HS-27A (cell line): ENCODE data around the gene DEPDC7.
"Not testable (repeated sequence)": the region's sequence is repeated elsewhere in the genome, so short reads cannot be mapped to it uniquely, and the experiment has no call there.

Source experiments
- DNase-seq: peaks from one replicate; pipeline ENCODE4 v3.0.0-alpha.2; 2012; ENCODE audit warnings: low read depth, missing footprints

The DEPDC7 gene

GRCh38 chr11:33025339-33025722 lies 9.7 kb downstream of the DEPDC7 start:
- DNase-seq = no peak

DNA sequence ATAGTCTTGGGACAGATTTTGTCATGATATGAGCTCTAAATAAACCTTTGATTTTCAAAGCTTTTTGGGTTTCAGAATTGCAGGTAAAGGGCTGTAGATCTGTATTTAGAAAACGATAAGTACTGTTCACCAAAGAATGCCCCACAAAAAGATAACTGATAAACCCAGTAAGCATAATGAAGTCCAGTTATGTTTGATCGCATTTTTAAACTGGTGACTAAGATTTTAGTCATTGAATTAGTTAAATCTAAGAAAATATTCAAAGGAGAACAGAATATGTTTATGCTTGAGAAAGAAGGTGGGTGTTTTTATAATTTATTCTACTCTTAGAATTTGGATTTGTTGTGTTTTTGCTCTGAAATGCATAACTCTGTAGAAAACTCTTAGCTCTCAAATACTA lies 11.6 kb downstream of the DEPDC7 start:
- DNase-seq = no peak

GRCh38 chr11:33027846-33028536 lies 12.3 kb downstream of the DEPDC7 start:
- no peak for DNase-seq

GRCh38 chr11:33028537-33028914 lies 12.8 kb downstream of the DEPDC7 start:
- no peak for DNase-seq

DNA sequence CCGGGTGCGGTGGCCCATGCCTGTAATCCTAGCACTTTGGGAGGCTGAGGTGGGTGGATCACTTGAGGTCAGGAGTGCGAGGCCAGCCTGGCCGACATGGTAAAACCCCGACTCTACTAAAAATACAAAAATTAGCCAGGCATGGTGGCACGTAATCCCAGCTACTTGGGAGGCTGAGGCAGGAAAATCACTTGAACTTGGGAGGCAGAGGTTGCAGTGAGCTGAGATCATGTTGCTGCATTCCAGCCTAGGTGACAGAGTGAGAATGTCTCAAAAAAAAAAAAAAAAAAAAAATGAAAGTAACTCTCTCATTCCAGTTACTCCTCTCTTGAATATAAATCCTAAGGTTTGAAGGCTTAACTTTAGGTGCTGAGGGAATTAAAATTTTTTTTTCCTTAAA lies 13.5 kb downstream of the DEPDC7 start:
- DNase-seq = not testable (repeated sequence)

GRCh38 chr11:33033493-33033892 lies 17.8 kb downstream of the DEPDC7 start:
- no peak for DNase-seq

DNA sequence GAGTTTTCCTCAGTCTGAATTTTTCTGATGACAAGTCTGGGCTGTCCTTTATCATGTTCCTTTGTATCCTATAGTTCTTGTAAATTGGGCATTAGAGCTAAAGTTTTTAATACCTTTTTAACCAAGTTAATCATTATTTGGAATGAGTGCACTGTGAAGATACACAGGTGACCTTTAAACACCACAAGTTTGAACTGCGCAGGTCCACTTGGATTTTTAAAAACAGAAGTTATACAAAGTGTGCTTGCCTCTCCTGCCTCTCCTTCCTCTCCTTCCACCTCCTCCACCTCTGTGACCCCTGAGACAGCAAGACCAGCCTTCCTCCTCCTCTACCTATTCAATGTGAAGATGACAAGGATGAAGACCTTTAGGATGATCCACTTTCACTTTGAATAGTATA lies 19.3 kb downstream of the DEPDC7 start:
- DNase-seq = no peak

DNA sequence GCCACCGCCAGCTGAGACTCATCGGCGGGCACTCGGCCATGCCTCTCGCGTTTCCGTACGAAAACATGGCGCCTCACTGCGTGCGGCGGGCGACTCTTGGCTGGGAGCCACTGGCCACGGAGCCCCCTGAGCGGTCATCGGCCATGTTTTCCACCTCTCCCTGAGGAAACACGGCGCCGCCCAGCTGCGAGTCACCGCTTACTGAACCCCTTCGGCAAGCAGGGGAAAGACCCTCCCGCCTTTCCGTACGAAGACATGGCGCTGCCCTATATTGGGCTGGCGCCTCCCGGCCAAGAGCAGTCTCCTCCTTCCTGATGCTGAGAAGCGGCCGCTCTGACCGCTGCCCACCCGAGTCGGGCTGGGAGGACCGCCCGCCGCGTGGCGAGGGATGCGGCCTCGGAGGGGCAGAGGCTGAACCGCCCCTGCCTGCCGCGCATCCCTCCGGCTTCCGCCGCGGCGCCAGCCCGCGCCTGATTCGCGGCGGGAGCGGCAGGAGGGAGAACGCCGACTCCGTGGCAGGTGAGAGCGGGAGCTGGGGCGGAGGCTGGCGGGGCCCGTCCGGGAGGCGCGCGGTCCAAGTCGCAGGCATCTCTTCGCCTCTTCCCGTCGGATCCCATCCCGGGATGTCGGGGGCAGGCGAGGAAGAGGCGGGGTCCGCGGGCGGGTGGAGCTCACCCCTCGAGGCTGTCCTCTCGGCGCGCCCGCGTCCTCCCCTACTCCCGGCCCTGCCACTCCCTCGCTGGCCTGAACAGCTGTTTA lies 23.8 kb downstream of the DEPDC7 start, which contains the start of gene TCP11L1:
Gene TCP11L1 (plus strand): TSS at position 299 of the 759 bp plus-strand sequence. CDS start 4,202 bp downstream, outside the sequence.
- DNase-seq = peak; percentile 93

DNA sequence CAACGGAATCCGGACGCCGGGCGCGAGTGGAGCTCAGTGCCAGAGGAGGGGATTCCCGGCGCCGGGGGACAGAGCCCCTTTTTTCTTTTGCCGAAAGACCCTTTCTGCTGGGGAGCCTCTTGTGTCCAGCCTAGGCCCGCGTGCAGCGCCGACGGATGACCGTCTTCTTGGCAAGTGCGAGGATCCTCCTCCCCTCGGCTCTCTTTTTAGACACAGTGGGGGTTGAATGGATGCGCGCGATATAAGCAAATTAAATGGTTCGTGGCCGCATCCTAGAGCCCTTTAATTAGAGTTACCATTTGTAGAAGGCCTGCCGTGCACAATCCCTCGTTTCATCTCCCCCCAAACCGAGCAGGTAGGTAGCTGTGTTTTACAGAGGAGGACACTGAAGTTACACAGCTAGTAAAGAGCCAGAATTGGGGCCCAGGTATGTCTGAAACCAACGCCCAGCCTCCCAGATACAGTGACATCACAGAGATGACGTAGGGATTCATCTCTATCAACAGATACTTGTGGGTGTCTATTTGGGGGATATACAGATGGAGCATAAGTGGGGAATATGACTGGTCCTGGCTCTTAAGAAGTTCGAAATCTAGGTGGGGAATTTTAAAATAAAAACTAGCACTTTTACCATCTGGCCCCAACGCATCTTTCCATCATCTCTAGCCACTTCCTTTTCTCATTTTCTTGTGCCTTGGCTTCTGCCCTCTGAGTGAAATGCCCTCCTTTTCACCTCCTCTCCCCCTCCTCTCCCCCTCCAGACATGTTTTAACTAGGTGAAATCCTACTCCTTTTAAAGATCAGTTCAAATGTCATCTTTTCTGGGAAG lies 24.6 kb downstream of the DEPDC7 start:
- no peak for DNase-seq

- no peak for DNase-seq
These were observed 25.3 kb downstream of the DEPDC7 start for GRCh38 chr11:33040862-33041453.

DNA sequence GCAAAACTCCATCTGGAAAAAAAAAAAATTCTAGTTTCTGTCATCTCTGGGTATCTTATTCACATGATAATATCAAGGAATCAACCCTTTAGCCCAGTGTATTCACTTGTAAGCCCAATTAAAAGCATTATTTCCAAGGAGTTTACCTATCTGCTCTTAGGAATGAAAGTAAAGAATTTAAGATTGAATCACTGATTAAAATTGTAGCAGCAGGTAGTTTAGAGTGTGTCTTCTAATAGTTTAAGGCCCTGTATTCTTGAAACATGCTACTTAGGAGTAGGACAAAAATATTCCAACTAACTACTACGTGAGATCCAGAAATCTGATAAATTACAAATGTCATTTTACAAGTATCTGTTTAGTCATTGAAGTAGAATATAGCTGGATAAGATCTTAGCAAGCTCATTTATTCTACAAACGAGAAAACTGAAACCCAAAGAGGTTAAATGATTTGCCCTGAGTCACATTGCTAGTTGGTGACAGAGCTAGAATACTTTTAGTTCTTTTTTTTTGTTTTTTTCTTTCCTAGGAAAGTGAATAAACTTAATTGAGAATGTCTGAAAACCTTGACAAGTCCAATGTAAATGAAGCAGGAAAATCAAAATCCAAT lies 27.6 kb downstream of the DEPDC7 start:
- DNase-seq = no peak

DNA sequence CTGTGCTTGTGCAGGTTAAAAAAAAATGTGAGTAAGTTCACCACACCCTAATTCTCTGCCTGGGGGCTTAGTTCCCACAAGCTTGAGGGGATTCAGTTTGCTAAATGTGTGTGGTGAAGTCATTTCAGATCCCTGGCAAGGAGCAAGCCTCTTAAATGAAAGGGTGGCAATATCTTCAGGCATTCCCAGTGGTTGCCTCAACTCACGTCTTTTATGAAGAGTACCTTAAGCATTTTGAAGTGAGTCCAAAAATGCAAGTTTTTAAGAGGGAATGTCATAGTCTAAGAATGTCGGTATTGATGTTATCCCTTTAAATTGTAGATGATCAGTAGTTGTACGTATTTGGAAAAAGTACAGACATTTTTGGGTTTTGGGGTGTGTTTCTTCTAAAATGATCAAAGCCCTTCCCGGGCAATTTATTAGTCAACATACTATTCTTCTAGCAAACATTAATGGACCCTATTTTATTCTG lies 28.6 kb downstream of the DEPDC7 start:
- DNase-seq = peak; percentile 89

DNA sequence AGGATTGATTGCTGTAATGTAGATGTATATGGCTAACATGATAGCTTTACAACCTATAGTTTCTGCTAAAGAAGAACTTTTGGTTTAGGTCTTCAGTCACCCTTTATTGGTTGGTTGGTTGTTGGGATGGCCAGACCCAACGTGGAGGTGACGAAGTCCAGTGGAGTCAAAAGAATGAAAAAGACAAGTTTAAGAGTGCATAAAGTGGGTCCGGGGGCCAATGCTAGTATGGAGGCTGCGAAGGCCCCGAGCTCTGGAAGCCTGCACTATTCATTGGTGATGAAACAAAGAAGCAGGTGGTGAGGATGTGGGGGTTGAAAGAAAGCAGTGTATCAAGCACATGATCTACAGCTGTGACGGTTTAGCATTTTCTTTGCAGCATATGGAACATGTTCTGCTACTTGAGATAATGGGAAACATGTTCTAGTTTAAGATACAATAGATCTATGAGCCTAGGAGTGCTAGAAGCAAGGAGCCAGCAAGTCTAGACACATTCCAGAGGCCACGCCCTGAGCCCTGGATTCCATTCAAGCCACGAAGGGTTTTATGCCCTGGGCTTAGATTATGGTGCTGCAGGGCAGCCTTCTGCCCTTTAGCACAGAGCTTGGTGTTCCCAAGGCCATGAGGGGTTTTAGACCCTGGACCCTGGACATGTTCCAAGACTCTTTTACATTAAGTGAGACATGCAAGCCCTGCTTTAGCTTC lies 30.0 kb downstream of the DEPDC7 start:
- no peak for DNase-seq

DNA sequence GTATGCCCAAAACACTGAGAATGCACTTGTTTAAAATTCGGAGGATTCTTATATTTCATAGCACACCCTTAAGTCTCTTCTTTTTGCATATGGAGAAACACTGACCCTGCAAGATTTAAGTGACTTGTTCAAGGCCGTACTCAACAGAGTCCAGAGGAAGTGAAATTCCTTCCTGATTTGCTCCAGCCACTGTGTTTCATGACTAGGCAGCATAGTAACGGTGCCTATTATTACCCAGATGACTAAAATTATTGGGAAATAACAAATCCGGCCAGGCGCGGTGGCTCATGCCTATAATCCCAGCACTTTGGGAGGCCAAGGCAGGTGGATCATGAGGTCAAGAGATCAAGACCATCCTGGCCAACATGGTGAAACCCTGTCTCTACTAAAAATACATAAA lies 33.0 kb downstream of the DEPDC7 start:
- DNase-seq = not testable (repeated sequence)

- DNase-seq = not testable (repeated sequence)
These were observed 34.1 kb downstream of the DEPDC7 start for GRCh38 chr11:33049565-33050408.

GRCh38 chr11:33052231-33052630 lies 36.6 kb downstream of the DEPDC7 start:
- no peak for DNase-seq

DNA sequence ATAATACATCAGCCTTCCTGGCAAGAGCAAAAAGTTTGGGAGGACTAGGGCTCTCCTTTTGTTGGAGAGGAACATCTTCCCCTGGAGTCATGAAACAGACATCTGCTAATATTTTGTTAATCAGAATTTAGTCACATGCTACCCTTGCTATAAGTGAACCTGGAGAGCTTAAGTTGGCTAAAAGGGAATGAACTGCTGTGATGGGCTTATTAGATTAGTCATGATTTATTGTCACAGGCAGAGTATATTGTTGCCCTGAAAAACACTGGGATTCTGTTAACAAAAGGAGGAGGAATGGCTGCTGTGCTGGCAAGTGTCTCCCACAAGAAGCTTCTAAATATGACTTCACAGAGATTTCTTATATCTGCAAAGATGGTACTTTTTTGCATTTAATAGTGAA lies 39.7 kb downstream of the DEPDC7 start:
- no peak for DNase-seq

DNA sequence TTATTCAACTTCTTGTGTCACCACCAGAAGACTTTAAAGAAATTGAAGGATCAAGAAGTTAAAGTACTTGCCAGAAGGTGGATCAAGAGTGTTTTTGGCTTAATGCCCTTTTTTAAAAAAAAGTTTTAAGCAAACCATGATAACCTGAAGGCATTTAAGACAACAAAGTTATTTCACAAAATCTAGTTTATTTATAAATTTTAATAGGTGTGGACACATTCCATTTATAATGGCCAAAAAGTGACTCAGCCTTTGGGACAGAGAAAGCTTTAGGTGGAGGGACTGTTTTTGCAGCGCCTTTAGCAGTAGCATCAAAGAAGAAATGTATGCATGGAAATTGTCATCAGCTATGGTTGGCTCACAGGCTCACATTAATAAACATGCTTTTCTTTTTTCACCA lies 41.6 kb downstream of the DEPDC7 start:
- DNase-seq = no peak

GRCh38 chr11:33059331-33060007 lies 43.8 kb downstream of the DEPDC7 start:
- DNase-seq = no peak

DNA sequence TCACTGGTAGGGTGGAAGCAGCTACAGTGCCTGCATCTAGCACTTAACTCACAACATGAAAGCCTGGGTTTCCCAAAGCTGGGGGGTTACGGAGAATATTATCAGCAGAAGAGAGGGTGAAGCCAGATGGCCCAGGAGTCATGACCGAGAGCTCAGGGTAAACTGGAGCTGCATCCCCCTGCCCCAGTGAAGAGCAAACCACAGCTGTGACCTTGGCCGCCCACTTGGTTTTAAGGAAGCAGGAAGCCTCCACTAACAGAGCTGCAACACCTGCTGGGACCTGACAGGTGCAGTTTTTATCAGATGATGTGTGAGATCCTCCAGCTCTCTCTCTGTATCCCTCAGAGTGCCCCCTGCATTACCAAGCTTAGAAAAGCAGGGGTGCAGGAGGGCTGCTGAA lies 44.6 kb downstream of the DEPDC7 start:
- DNase-seq = no peak
